ENCODE measurements around the gene FBXL13.

DNA sequence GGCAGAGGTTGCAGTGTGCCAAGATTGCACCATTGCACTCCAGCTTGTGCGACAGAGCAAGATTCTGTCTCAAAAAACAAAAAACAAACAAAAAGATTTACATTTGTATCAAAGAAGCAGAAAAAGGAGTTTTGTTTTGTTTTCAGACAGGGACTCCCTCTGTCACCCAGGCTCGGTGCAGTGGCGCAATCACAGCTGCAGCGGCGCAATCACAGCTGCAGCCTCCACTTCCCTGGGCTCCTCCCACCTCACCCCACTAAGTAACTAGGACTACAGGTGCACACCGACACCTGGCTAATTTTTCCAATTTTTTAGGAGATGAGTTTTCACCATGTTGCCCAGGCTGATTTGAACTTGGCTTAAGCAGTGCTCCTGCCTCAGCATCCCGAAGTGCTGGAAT, 2.2 kb upstream of the FBXL13 start:
- TF ChIP-seq TAF1 (IDR thresholded peaks at IDR 0.05; ENCODE audit: low read depth) (no peak), CREB1 (IDR thresholded peaks at IDR 0.05; ENCODE audit: low read depth) (no peak), RAD21 (IDR thresholded peaks at IDR 0.05; ENCODE audit: low read depth) (no peak), ZBTB7A (IDR thresholded peaks at IDR 0.05; ENCODE audit: low read depth) (no peak), EP300 (IDR thresholded peaks at IDR 0.05; ENCODE audit: borderline replicate concordance) (no peak), CEBPB (IDR thresholded peaks at IDR 0.05) (no peak), TCF12 (IDR thresholded peaks at IDR 0.05; ENCODE audit: low read depth) (no peak), YY1 (IDR thresholded peaks at IDR 0.05; ENCODE audit: low read depth) (no peak), TEAD4 (IDR thresholded peaks at IDR 0.05) (no peak), NFIC (IDR thresholded peaks at IDR 0.05) (no peak)
- TF ChIP-seq, protein P1, sequence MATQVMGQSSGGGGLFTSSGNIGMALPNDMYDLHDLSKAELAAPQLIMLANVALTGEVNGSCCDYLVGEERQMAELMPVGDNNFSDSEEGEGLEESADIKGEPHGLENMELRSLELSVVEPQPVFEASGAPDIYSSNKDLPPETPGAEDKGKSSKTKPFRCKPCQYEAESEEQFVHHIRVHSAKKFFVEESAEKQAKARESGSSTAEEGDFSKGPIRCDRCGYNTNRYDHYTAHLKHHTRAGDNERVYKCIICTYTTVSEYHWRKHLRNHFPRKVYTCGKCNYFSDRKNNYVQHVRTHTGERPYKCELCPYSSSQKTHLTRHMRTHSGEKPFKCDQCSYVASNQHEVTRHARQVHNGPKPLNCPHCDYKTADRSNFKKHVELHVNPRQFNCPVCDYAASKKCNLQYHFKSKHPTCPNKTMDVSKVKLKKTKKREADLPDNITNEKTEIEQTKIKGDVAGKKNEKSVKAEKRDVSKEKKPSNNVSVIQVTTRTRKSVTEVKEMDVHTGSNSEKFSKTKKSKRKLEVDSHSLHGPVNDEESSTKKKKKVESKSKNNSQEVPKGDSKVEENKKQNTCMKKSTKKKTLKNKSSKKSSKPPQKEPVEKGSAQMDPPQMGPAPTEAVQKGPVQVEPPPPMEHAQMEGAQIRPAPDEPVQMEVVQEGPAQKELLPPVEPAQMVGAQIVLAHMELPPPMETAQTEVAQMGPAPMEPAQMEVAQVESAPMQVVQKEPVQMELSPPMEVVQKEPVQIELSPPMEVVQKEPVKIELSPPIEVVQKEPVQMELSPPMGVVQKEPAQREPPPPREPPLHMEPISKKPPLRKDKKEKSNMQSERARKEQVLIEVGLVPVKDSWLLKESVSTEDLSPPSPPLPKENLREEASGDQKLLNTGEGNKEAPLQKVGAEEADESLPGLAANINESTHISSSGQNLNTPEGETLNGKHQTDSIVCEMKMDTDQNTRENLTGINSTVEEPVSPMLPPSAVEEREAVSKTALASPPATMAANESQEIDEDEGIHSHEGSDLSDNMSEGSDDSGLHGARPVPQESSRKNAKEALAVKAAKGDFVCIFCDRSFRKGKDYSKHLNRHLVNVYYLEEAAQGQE (IDR thresholded peaks at IDR 0.05; ENCODE audit: low read depth) = no peak
- TF ChIP-seq, protein P2, sequence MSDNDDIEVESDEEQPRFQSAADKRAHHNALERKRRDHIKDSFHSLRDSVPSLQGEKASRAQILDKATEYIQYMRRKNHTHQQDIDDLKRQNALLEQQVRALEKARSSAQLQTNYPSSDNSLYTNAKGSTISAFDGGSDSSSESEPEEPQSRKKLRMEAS (IDR thresholded peaks at IDR 0.05) = no peak

Measured in Ishikawa (cell line).